Fibroblast of pulmonary artery (primary cell): ENCODE data around the gene LIX1.

ENCODE experiments used
- DNase-seq: peaks from one replicate; pipeline ENCODE4 v3.0.0-alpha.2; 2010; ENCODE audit warnings: low read depth
- H3K4me3 ChIP-seq: replicated peaks from 2 replicates; pipeline ENCODE4 v1.5.1; 2011; ENCODE audit warnings: low read depth, mild to moderate bottlenecking, control low read depth, low read length, moderate library complexity
- CTCF ChIP-seq: IDR thresholded peaks from 2 replicates; pipeline ENCODE4 v1.5.1; 2011; ENCODE audit warnings: mild to moderate bottlenecking, control low read depth, low read length, inconsistent platforms; ENCODE audit errors: missing control alignments

The LIX1 gene

GRCh38 chr5:97073420-97073819 is 69.0 kb downstream of the LIX1 start:
- no peak for DNase-seq
- H3K4me3 ChIP-seq = no peak overlapping the region
- no peak for TF ChIP-seq CTCF

- no peak for TF ChIP-seq CTCF
- DNase-seq = no peak
- H3K4me3 ChIP-seq = no peak overlapping the region
Observed at GRCh38 chr5:97072696-97073095, 69.7 kb downstream of the LIX1 start.

GRCh38 chr5:97071993-97072392 is 70.4 kb downstream of the LIX1 start:
- no peak overlapping the region for H3K4me3 ChIP-seq
- DNase-seq = no peak
- TF ChIP-seq CTCF = no peak

- no peak for TF ChIP-seq CTCF
- no peak overlapping the region for H3K4me3 ChIP-seq
- peak; percentile 63 for DNase-seq
Observed at GRCh38 chr5:97071101-97071500, 71.3 kb downstream of the LIX1 start.

GRCh38 chr5:97070234-97070633 is 72.2 kb downstream of the LIX1 start:
- no peak for TF ChIP-seq CTCF
- no peak for DNase-seq
- H3K4me3 ChIP-seq = no peak overlapping the region

- no peak overlapping the region for H3K4me3 ChIP-seq
- DNase-seq = no peak
- TF ChIP-seq CTCF = no peak
Observed at GRCh38 chr5:97067296-97067850, 75.0 kb downstream of the LIX1 start.

- TF ChIP-seq CTCF = no peak
- DNase-seq = no peak
- H3K4me3 ChIP-seq = no peak overlapping the region
Observed at GRCh38 chr5:97065475-97065874, 76.9 kb downstream of the LIX1 start.
